ENCODE measurements around the gene FAM3A.
"Not testable (repeated sequence)": the region's sequence is repeated elsewhere in the genome, so short reads cannot be mapped to it uniquely, and the experiment has no call there.

GRCh38 chrX:154562295-154562694, 46.3 kb upstream of the FAM3A start:
- TF ChIP-seq CTCF (IDR thresholded peaks at IDR 0.05; ENCODE audit: low read depth, low read length); POLR2A (IDR thresholded peaks at IDR 0.05; ENCODE audit: extremely low read depth, insufficient read length): not testable (repeated sequence)
